Transverse colon (tissue), 4 donors: Measurements from ENCODE around the gene TIMELESS. TPM values are rescaled to one million over a fixed set of nuclear protein-coding genes. Genes with fewer than 3 reads are reported as not detected.
"Not testable (repeated sequence)": the region's sequence is repeated elsewhere in the genome, so short reads cannot be mapped to it uniquely, and the experiment has no call there.

Source experiments
- DNase-seq: peaks from one replicate; pipeline ENCODE4 v3.0.0-alpha.2; 2019
- H3K27ac ChIP-seq, 4 donors: fragments of 200-600 bp; sonication (generic); 2 replicates each; pipeline ENCODE4 v1.5.1; 2016 to 2018; ENCODE audit warnings: inconsistent platforms in 4 of 4
- H3K27me3 ChIP-seq: fragments of 200-600 bp; sonication (generic); 2 replicates; pipeline ENCODE4 v1.5.1; 2017; ENCODE audit warnings: inconsistent platforms
- H3K36me3 ChIP-seq, 4 donors: fragments of 200-600 bp; sonication (generic); 2 replicates each; pipeline ENCODE4 v1.5.1; 2017 to 2019; ENCODE audit warnings: inconsistent platforms in 4 of 4
- H3K4me1 ChIP-seq, 4 donors: fragments of 200-600 bp; sonication (generic); 2 replicates each; pipeline ENCODE4 v1.5.1; 2017 to 2020; ENCODE audit warnings: inconsistent platforms in 4 of 4
- H3K4me3 ChIP-seq, 4 donors: fragments of 200-600 bp; sonication (generic); 1 replicate in 1 of 4; 2 replicates in 3 of 4; pipeline versions ENCODE4 v1.5.1 to v1.6.1; 2017 to 2019; ENCODE audit warnings: inconsistent platforms in 4 of 4
- H3K9me3 ChIP-seq, 2 donors: fragments of 200-600 bp; sonication (generic); 2 replicates each; pipeline ENCODE4 v1.5.1; 2017 to 2019; ENCODE audit warnings: inconsistent platforms in 2 of 2
- EP300 ChIP-seq: sonication (generic); formaldehyde crosslinking; IDR thresholded peaks from one replicate; pipeline ENCODE4 v1.6.1; 2017; ENCODE audit warnings: antibody characterized with exemption, low read depth
- POLR2A ChIP-seq: fragments of 450-650 bp; IDR thresholded peaks from one replicate; pipeline ENCODE4 v1.6.1; 2016; ENCODE audit warnings: antibody characterized with exemption, mild to moderate bottlenecking, moderate library complexity
- POLR2AphosphoS5 ChIP-seq, 3 donors: sonication (generic); formaldehyde crosslinking; IDR thresholded peaks; one replicate each; pipeline ENCODE4 v1.6.1; 2016; ENCODE audit warnings: antibody characterized with exemption in 3 of 3
- WGBS, 2 donors: methylation state at CpG; one replicate each; pipeline ENCODE4 v1.1.5; 2018; ENCODE audit warnings: low coverage in 1 of 2; 5-methylcytosine and 5-hydroxymethylcytosine counted together
- in situ Hi-C, 4 donors: fragments of 200-750 bp; cut with MboI; loops; one replicate each; pipeline versions ENCODE4 v1.15.0 to v1.15.1; 2017; ENCODE audit warnings: low sequenced_read_pairs in 3 of 4, low pct_ligation_motif_present in 1 of 4, low pct_unique_long_range_greater_than_20kb in 1 of 4
- intact Hi-C: fragments of 100-400 bp; cut with DNase I; formaldehyde crosslinking; loops from one replicate; pipeline ENCODE4 v1.15.1; 2023; ENCODE audit warnings: low total_unique reads
- total RNA-seq, 4 donors: library from RNA; depleted of rRNA; stranded (reverse); fragments of >200 nt; gene quantifications; one replicate each; pipeline ENCODE4 v1.1.0, GENCODE V29; 2016
- TF ChIP-seq, protein P1 (sequence below), 5 experiments: fragments of 200-600 bp in 3 of 5; fragments of 450-650 bp in 2 of 5; sonication (generic) in 3 of 5; IDR thresholded peaks; 1 replicate in 2 of 5; 2 replicates in 3 of 5; pipeline ENCODE4 v1.5.1; 2016 to 2017; ENCODE audit warnings: antibody characterized with exemption in 5 of 5, inconsistent platforms in 3 of 5, mild to moderate bottlenecking in 2 of 5, moderate library complexity in 1 of 5

Gene TIMELESS
- total RNA-seq, 4 donors from 2014 or later = 0.75 to 7.8 (median 3.9) TPM

DNA sequence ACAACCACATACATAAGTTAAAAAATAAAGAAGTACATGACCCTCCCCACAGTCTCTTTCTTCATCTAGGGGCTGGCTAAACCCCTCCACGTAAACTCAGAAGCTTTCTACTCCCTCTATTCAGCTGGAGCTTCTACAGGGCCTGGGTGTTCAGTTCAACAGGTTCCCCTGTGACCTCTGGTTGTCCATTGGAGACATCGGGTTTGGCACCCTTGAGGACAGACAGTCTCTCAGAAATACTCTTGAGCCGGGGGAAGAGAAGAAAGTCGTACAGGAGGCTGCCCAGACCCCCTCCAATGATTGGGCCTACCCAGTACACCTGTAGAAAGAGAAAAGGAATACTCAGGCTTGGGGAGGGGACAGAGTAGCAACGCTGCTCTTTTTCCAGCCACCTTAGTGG, 1.9 kb upstream of the TIMELESS start:
- no peak overlapping the region for H3K4me3 ChIP-seq
- no peaks in the 10 kb centered on the region for H3K9me3 ChIP-seq
- DNase-seq = no peak
- no peaks in the 10 kb centered on the region for H3K27me3 ChIP-seq
- TF ChIP-seq POLR2AphosphoS5 (IDR thresholded peaks at IDR 0.05) (no peak), EP300 (no peak), POLR2A (no peak)
- TF ChIP-seq, protein P1, sequence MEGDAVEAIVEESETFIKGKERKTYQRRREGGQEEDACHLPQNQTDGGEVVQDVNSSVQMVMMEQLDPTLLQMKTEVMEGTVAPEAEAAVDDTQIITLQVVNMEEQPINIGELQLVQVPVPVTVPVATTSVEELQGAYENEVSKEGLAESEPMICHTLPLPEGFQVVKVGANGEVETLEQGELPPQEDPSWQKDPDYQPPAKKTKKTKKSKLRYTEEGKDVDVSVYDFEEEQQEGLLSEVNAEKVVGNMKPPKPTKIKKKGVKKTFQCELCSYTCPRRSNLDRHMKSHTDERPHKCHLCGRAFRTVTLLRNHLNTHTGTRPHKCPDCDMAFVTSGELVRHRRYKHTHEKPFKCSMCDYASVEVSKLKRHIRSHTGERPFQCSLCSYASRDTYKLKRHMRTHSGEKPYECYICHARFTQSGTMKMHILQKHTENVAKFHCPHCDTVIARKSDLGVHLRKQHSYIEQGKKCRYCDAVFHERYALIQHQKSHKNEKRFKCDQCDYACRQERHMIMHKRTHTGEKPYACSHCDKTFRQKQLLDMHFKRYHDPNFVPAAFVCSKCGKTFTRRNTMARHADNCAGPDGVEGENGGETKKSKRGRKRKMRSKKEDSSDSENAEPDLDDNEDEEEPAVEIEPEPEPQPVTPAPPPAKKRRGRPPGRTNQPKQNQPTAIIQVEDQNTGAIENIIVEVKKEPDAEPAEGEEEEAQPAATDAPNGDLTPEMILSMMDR (IDR thresholded peaks at IDR 0.05) = no peak
- no peaks in the 10 kb centered on the region for H3K36me3 ChIP-seq
- no peak overlapping the region for H3K27ac ChIP-seq
- H3K4me1 ChIP-seq = peaks cover 3 to 15% (median 11%) of the 10 kb centered on the region in 4 donors
- intact Hi-C loops (no loop called here), in situ Hi-C loops (loop anchor here in 1 of 4 donors (25.0 kb wide), 1 partner anchor 114 kb away; the partner anchor contains the start of genes IL23A and PAN2)
- WGBS, 2 donors = 0 to 98% methylated on average over 1 to 5 of the region's 5 CpGs

- WGBS, 2 donors = 83 to 93% methylated on average over 1 to 3 of the region's 3 CpGs
- in situ Hi-C loops = loop anchor here in 1 of 4 donors (25.0 kb wide), 1 partner anchor 113 kb away; the partner anchor contains the start of genes IL23A and PAN2
Measured at GRCh38 chr12:56450241-56450640, 1.0 kb upstream of the TIMELESS start.

GRCh38 chr12:56449622-56449984, 377 bp upstream of the TIMELESS start:
- DNase-seq = no peak
- intact Hi-C loops = no loop called here
- TF ChIP-seq POLR2AphosphoS5 (IDR thresholded peaks at IDR 0.05) (no peak), POLR2A (no peak), EP300 (no peak)
- TF ChIP-seq, protein P1 (IDR thresholded peaks at IDR 0.05) = no peak

More at GRCh38 chr12:56450241-56450640, 1.0 kb upstream of the TIMELESS start:
- intact Hi-C loops = no loop called here
- H3K4me1 ChIP-seq = peaks cover 3 to 15% (median 11%) of the 10 kb centered on the region in 4 donors
- TF ChIP-seq POLR2A (no peak), EP300 (no peak), POLR2AphosphoS5 (IDR thresholded peaks at IDR 0.05) (no peak)
- TF ChIP-seq, protein P1 (IDR thresholded peaks at IDR 0.05) = no peak
- no peak overlapping the region for H3K4me3 ChIP-seq
- H3K9me3 ChIP-seq = no peaks in the 10 kb centered on the region
- H3K36me3 ChIP-seq = no peaks in the 10 kb centered on the region
- H3K27ac ChIP-seq = peak overlapping the region in 2 of 4 donors; percentile 92 to 93
- no peak for DNase-seq
- H3K27me3 ChIP-seq = no peaks in the 10 kb centered on the region

GRCh38 chr12:56443208-56443607, 6.0 kb downstream of the TIMELESS start:
- H3K27me3 ChIP-seq, H3K9me3 ChIP-seq, H3K4me1 ChIP-seq, H3K36me3 ChIP-seq, intact Hi-C loops, DNase-seq, H3K4me3 ChIP-seq, in situ Hi-C loops, H3K27ac ChIP-seq: not testable (repeated sequence)
- WGBS, 2 donors = 71 to 84% methylated on average over 2 of the region's 2 CpGs

More at GRCh38 chr12:56449622-56449984, 377 bp upstream of the TIMELESS start:
- in situ Hi-C loops = no loop called here
- peak overlapping the region in 3 of 4 donors; percentile 71 to 94 (median 78) for H3K4me3 ChIP-seq
- H3K9me3 ChIP-seq = no peaks in the 10 kb centered on the region
- WGBS, 2 donors = 29 to 30% methylated on average over 4 to 5 of the region's 5 CpGs
- H3K4me1 ChIP-seq = peaks cover 3 to 15% (median 11%) of the 10 kb centered on the region in 4 donors
- peak overlapping the region; percentile 86 to 93 (median 92) for H3K27ac ChIP-seq
- H3K27me3 ChIP-seq = no peaks in the 10 kb centered on the region
- H3K36me3 ChIP-seq = no peaks in the 10 kb centered on the region
